Daoy (cell line): ENCODE data around the gene PTPRG. TPM values are rescaled to one million over a fixed set of nuclear protein-coding genes. Genes with fewer than 3 reads are reported as not detected.
A peak's percentile ranks its signal among the peaks of the same experiment; 100 is the strongest.
"Not testable (repeated sequence)": the region's sequence is repeated elsewhere in the genome, so short reads cannot be mapped to it uniquely, and the experiment has no call there.

Experiments
- DNase-seq: peaks from one replicate; pipeline ENCODE4 v3.0.0-alpha.2; 2015; ENCODE audit warnings: low read depth
- total RNA-seq: library from RNA; depleted of rRNA; stranded (reverse); fragments of >200 nt; shearing (Covaris generic); gene quantifications from 2 replicates; pipeline ENCODE4 v1.2.3, GENCODE V29; 2014

The PTPRG gene
- total RNA-seq, 1 experiment from 2014 or later, result 9.1 TPM

DNA sequence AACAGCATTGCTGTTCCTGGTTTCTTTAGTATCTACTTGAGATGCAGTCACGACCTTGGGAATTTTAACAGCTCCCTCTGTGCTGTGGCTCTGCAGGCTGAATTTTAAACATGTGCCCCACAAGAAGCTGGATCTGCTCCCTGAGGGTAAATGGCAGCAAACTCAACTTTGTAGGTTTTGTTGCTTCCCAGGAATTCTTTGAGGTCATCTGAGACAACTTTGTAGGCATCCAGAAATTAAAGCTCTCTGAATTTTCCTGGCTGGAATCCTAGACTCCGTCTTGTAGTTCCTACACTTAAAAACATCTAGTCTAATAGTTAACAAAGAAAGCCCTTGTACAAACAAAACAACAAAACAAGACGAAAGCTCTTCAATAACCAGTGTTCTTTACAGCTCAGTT lies 445.7 kb downstream of the PTPRG start:
- no peak for DNase-seq

- DNase-seq, result no peak
Observed at GRCh38 chr3:62010989-62011388, 449.6 kb downstream of the PTPRG start.

DNA sequence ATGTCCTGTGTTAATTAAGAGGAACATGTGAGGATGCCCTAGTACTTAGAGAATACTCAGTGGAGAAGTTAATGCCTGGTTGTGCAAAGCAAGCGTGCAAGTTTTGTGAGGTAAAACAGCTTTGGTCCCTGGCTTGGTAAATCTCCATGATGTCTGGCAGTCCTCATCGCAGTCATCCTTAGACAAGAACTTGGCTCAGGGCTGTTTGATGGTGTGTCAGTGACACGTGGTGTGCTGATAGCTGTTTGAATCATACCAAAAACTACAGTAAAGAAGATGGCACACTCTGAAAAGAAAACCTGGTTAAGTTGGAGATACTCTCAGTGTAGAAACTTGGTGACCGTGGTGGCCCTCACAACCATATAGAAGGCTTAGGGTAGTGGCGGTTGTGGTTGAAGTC lies 450.3 kb downstream of the PTPRG start:
- no peak for DNase-seq

- no peak for DNase-seq
Observed at GRCh38 chr3:62013951-62014350, 452.6 kb downstream of the PTPRG start.

DNA sequence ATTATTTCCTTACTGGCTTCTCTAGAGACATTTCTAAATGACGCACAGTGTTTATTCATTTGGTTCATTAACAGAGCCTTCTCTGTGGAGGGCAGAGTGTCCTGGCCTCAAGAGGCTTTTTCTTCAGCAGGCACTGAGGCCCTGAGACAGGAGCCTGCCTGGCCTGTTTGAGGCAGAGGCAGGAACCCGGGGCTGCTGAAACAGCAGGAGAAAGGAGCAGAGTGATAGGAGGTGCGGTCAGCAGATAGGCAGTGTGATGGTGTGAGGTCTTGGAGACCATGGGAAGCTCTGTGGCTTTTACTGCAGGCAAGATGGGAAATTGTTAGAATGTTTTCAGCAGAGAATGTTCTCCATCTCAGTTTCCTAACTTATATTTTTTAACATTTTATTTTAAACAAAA lies 453.7 kb downstream of the PTPRG start:
- no peak for DNase-seq

DNA sequence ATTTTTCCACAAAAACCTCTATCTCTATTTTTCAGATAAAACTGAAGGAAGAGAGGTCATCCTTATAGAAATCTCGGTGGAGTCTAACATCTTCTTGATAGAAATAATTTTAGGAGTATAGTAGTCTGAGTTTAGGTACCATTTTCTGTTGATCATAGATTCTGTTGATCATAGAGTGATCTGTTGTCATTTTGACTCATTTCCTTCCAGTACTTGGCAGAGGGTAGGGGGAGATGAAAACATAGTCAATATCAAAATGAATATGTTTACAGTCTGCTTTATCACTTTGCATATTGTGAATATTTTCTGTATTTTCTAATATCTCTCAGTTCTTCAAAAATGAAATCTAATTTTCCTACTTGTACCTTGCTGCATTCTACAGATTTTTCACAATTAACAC lies 458.5 kb downstream of the PTPRG start:
- DNase-seq, result no peak

- no peak for DNase-seq
Observed at GRCh38 chr3:62020706-62021105, 459.3 kb downstream of the PTPRG start.

GRCh38 chr3:62022312-62022711 lies 460.9 kb downstream of the PTPRG start:
- DNase-seq, result no peak

DNA sequence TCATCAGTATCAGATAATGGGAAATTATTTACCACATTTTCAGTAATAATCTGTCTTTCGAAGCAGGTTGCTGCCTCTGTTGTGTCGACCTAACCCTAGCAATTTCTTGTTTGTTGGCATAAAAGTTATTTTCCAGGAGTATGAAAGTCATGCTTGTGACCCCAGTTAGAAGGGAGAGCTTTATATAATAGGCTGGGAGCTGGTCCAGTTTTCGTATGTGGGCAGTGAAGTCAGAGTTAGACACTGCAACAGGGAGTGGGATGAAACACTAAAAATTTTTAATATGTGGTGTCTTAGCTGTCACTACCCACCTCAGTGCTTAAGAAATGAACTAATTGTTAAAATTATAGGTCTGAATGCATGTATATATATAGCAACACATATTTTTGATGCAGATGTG lies 463.5 kb downstream of the PTPRG start:
- DNase-seq, result no peak

DNA sequence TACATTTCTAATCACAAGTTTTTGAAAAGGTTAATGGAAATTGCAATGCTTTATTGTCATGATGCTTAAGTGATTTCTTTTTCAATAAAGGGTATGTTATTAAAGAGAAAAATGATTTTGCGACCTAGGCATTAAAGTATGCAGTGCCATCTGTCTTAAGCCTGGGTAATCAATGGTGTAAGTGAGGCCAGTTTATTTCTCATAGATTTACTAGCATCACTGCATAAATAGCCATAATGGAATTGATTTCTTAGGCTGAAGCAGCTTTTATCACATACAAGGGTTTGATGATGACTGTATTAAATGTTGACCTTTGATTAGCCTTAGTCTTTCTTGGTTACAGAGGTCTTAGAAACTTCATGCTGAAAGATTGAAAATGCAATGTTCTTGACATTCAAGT lies 464.5 kb downstream of the PTPRG start:
- no peak for DNase-seq

DNA sequence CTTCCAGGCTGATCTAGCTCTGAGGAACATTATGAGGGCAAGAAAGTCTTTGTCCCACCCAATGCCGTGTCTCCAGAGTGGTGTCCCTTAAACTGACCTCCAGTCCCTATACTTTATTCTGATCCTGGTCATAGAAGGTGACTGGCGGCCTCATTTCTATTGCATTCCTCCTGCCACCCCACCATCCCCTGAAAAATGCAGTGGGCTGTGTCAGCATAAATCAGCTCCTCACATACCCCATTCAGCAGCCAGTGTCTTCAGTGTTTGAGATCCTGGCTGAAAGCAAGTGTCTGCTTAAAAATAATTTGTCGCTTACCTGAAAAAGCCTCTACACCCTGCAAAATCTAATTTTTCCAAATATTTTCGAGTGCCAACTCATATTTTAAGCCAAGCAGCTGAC lies 465.9 kb downstream of the PTPRG start:
- DNase-seq, result no peak

DNA sequence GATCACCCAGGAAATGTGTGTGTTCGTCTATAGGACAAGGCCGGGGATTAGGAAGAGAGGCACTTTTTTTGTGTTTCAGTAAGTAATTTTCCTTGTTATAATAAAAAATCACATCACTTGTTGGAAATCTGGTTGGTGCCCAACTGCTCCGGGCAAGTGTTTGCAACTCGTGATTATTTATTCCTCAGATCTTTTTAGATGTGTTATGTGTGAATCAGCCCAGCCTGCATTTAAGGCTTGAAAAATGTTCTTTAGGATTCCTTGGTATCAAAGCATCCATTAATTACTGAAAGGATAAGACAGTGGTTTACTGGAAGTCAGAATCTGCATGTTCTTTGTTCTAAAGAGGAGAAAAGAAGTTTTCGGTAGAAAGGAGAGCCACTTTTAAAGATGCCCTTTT lies 466.4 kb downstream of the PTPRG start:
- no peak for DNase-seq

GRCh38 chr3:62028236-62028635 lies 466.9 kb downstream of the PTPRG start:
- DNase-seq, result no peak

DNA sequence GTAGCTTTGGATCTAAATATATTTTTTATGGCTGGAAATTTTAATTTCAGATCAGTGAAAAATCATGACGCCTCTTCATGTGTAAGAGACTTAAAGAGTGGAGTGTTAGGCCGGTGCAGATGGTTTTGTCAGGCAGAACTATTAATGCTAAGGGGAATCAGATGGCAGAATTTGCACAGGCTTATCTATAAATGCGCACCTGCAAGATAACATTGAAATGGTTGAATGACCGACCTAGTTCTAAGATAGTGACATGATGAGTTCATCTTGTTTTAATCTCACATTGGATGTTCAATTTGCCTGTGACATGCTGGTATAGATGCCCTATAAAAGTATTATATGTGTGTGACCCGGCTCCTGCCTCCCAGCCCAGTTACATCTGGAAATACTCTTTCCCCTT lies 471.4 kb downstream of the PTPRG start:
- DNase-seq, result no peak

DNA sequence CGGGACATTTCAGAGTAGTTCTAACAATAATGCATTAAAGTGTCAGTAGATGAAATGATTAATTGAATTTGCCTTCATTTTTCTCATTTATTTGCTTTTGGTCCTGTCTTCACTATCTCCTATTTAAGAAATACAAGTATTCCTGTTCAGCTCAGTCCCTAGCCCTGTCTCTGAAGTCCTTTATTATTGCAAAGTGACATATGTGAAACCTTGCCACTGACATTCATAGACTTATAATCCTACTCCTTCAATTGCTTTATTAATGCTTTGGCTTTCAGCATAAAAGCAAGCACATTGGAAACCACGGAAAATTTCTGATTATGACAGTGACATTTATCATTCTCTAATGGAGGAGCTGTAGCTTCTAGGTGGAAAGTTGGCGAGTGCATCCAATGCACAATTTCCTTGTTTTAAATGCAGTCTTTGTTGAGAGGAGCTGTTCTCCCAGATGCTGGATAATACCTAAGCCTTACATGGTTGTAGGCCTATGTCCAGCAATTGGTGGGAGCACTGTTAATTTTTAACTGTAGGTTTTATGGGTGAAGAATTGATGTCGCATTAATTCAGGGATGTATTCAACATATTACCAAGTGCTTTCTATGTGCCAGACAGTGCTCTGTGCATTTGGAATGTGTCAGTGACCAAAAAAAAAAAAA lies 474.2 kb downstream of the PTPRG start:
- DNase-seq, result no peak

DNA sequence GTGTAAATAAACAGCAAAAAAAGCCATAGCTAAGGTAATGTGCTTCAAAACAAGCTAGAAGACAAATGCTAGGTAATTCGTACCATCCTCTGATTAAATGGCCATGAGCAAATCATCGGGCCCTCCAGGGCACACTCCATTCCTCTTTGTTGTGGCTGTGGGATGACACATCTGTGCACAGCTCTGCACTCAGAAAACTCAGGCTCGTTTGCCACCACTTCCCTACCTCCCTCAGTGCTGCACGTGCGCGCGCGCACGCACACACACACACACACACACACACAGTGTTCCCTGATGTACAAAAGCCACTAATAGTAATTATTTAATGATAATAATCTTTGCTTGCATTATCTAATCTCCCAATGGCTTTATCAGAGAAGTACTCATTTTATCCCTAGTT lies 475.4 kb downstream of the PTPRG start:
- DNase-seq, result no peak

GRCh38 chr3:62038798-62039197 lies 477.4 kb downstream of the PTPRG start:
- DNase-seq, result not testable (repeated sequence)

DNA sequence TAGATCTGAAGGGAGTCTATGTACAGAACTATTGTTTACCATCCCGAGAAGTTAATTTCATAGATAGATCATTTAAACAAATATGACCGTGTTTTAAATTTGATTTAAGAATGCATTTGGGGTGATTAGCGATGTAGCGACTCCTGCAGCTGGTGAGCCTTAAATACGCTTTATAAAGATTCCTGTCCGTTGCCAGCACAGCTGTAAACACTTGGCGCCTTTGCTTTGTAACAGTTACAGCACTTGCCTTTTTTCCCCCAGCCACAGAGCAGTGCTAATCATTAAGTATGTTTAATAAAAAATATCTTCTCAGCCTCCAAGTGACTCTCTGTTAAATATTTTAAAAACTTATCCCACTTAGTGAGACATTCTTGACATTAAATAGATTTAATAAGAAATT lies 478.2 kb downstream of the PTPRG start:
- DNase-seq, result no peak

DNA sequence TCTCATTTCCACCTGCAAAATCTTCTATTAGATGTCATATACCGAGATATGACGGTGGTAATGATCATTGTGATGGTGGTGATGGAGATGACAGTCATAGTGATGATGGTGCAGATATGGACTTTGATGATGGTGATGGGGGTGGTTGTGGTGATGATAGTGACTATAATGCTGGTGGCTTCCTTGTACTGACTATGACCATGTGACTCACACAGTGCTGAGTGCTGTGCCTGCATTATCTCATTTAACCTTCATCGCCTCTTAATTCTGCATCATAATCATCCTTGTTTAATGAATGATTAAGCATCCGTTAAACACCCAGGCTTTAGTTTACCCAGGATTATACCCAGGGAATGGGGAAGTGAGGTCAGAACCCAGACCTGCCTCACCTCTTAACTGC lies 480.3 kb downstream of the PTPRG start:
- DNase-seq, result no peak

- DNase-seq, result no peak
Observed at GRCh38 chr3:62044874-62045411, 483.6 kb downstream of the PTPRG start.

DNA sequence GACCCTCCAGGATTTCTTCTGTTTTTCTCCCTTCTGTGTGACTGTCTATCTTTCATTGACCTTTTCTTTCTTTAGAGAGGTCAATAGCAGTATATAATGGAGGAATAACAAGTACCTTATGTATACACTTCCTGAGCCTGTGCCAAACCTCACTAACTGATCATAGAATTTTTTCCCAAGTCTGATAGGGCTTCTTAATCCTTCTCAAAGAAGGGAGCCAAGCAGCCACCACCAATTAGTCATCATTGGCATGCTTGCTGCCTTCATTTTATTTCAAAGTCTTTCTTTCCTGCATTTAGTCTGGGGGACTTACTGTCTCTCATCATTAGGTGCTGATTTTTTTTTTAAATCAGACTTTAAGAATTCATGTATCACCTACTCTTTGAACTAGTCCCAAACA lies 485.0 kb downstream of the PTPRG start:
- no peak for DNase-seq

- no peak for DNase-seq
Observed at GRCh38 chr3:62048577-62048976, 487.2 kb downstream of the PTPRG start.

- DNase-seq, result no peak
Observed at GRCh38 chr3:62049033-62049432, 487.7 kb downstream of the PTPRG start.

- DNase-seq, result peak; percentile 15
Observed at GRCh38 chr3:62051506-62051905, 490.1 kb downstream of the PTPRG start.
